Activated T-cell treated with anti-CD3 and anti-CD28 coated beads for 4 hours (primary cell): ENCODE results near the gene SOCS3.

Experiments used
- DNase-seq: peaks from one replicate; pipeline ENCODE4 v3.0.0-alpha.2; 2020

The SOCS3 gene

GRCh38 chr17:78390241-78391050, 30.6 kb upstream of the SOCS3 start:
- no peak for DNase-seq

DNA sequence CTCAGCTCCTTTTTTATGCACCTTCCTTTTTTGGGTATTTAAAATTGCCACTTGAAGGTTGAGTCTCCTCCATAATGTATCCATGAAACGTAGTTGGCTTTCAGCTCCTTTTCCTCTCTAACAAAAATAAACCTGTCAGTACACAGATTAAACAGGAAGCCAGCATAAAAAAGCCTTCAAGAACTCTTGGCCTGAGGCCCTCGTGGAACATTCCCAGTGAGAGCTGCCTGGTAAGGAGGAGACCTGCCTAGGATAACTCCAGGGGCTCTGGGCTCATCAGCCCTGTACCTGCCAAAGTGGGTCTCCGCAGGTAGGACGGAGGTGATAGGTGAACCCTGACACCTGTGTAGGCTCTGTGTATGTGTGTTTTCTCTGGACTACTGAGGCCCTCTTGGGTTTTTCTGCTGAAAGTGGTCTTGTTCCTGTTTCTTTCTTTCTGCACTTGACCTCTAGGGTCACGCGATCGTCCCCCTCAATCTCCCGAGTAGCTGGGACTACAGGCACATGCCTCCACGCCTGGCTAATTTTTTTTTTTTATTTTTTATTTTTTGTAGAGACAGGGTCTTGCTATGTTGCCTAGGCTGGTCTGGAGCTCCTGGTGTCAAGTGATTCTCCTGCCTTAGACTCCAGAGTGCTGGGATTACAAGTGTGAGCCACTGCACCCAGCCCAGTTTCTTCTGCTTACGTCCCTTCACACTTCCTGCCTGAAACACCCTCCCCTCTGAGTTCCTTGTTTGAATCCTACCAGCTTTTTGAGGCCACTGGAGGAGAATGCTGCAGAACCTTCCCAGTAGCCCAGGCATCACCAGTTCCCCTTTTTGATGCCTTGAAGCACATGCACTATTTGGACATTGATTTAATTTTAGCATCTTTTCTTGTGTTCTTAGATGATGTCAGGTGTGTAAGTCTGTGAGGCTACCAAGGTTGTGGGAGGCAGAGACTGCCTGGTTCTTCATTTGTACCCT, 28.4 kb upstream of the SOCS3 start:
- no peak for DNase-seq

- DNase-seq = no peak
Measured at GRCh38 chr17:78384479-78385175, 24.8 kb upstream of the SOCS3 start.

DNA sequence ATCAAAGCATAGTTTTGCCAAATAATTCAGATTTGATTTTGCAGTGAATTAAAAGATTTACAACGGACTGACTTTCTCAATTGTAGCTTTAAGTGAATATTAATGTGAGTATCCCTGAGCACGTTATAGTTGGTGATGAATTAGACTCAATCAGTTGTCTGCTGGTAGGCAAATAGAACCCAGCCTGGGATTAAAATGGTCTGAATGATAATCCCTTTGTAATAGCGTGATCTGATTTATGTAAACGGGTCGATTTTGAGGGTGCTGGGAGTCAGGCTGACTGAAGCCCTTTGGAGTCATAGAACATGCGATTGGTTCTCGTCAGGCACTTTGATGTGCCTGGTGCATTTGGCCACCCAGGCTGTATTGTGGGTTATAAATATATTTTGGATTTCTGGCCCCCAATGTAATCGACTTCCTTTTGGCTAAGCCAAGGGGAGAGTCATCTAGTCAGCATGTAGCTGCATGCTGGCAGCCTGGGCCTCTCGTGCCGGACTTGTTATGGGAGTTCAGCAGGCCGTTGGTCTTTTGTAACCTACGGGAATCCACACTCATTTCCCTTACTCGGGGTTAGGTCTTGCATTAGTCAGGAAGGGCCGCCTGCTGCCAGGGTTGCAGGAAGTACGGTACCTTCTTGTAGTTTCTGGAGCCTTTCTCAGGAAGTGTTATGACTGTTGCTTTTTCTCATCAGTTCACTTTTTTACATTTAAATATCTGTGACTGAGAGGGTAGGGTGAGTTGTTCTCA, 24.0 kb upstream of the SOCS3 start:
- DNase-seq = no peak

DNA sequence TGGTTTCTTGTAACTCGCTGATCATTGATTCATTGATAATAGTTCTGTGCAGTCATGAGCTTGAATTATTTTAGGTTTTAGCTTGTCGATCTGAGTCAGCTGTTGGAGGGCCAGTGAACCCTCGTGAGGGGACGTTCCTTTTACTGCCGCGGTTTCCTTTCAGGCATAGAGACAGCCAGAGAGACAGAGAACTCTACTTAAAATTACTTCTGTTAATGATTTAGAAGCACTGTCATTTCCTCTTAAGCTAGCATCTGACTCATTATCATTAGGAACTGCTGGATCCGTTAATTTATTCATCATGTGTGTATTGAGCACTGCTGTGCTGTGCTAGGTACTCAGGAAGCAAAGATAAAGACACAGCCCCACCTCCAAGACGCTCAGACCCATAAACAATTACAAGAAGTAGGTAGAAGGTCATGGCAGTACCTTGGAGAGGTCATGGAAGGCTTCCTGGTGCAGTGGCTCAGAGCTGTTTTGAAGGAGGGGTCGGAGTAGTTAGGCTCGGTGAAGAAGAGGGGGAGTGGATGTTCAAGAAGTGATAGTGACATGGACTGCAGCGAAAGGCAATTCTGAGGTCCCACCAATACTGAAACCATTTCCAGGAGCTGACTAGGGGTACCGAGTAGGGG, 21.8 kb upstream of the SOCS3 start:
- peak; percentile 44 for DNase-seq

- DNase-seq = no peak
Measured at GRCh38 chr17:78380370-78380769, 20.5 kb upstream of the SOCS3 start.

- no peak for DNase-seq
Measured at GRCh38 chr17:78379131-78379491, 19.2 kb upstream of the SOCS3 start.

- DNase-seq = peak; percentile 73
Measured at GRCh38 chr17:78378225-78379130, 18.6 kb upstream of the SOCS3 start, which contains the start of gene PGS1. Gene PGS1, plus strand, starts transcription at chr17:78378649. Its CDS starts 17 bp downstream, at chr17:78378666.

DNA sequence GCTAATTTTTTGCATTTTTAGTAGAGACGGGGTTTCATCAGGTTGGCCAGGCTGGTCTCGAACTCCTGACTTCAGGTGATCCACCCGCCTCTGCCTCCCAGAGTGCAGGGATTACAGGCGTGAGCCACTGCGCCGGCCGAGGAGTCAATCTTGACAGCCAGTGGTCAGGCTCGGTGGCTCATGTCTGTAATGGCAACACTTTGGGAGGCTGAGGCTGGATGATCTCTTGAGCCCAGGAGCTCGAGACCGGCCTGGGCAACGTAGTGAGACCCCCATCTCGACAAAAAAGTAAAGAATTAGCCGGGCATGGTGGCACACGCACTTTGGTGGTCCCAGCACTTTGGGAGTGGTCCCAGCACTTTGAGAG, 18.0 kb upstream of the SOCS3 start:
- no peak for DNase-seq

DNA sequence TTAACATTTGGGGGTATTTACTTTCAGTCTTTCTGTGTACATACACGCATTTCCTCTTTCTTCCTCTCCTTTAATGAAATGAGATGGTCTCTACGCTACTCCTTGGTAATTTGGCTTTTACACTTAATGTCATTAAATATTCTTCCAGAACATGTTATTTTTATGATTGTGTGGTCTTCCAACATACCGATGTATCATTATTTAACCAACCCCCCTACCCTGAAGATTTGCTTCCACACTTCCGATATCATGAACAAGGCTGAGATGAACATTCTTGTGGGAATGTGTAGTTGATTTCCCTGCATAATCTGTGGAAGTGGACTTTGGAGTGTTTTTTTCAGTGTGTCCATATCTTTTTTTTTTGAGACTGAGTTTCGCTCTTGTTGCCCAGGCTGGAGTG, 16.3 kb upstream of the SOCS3 start:
- DNase-seq = no peak

DNA sequence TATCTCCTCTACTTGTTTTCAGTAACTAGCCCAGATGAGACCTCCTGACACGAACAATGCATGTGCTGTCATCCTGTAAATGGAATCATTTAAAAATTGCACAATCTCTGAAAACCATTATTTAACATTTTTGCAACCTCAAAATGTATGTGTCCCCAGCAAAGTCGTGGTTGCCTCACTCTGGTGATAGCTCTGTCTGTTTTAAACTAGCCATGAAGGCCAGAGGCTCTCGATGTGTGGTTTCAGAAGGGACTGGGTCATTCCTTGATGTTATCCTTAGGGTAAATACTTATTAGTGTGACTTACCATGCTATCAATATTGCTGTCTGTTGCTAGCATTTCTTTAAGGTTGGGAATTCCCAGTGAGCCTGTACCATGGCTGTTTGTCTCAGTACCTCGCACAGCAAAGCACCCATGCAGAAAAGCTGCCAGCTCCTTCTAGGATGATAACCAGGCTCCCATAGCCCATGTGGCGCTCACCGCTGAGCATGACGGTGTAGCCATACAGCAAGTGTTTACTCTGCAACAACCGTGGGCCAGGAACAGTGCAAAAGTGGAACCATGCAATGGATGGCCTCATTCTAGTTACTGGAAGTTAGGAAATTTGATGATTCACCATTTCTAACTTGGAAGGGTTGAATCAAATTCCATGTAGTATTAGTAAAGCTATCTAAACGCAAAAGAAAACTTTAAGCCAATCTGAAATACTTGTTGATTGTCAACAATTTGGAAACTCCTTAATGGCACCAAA, 15.7 kb upstream of the SOCS3 start:
- DNase-seq = no peak

- DNase-seq = no peak
Measured at GRCh38 chr17:78374631-78375274, 14.9 kb upstream of the SOCS3 start.

- DNase-seq = no peak
Measured at GRCh38 chr17:78374189-78374588, 14.3 kb upstream of the SOCS3 start.

- DNase-seq = no peak
Measured at GRCh38 chr17:78372841-78373240, 13.0 kb upstream of the SOCS3 start.

GRCh38 chr17:78371056-78371455, 11.2 kb upstream of the SOCS3 start:
- no peak for DNase-seq

DNA sequence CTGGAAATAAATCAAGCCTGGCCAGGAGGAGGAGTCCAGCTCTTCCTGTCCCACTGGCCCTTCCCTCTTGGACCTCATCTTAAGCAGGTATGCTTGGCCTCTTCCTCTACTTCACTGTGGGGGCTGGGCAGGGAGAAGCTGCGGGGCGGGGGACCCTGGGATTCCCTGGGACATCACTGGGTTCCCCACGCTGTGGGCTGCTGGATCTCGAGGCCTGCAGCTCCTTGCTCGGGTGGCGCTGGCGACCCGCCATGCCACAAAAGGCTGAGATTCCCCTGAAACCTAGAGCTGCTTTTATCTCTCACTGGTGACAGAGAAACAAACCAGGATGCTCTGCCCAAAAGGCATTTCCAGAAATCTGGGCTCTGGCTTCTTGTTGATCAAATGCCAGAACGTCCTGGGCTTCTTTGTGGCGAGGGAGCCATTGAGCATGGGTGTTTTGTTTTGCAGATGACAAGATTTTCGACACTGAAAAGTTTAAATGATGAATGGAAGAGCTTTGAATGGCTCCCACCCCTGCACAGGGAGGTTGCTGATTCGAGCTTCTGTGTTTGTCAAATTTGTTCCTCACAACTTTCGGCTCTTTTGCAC, 10.0 kb upstream of the SOCS3 start:
- DNase-seq = no peak

- no peak for DNase-seq
Measured at GRCh38 chr17:78368854-78369495, 9.1 kb upstream of the SOCS3 start.

- no peak for DNase-seq
Measured at GRCh38 chr17:78368348-78368747, 8.5 kb upstream of the SOCS3 start.

DNA sequence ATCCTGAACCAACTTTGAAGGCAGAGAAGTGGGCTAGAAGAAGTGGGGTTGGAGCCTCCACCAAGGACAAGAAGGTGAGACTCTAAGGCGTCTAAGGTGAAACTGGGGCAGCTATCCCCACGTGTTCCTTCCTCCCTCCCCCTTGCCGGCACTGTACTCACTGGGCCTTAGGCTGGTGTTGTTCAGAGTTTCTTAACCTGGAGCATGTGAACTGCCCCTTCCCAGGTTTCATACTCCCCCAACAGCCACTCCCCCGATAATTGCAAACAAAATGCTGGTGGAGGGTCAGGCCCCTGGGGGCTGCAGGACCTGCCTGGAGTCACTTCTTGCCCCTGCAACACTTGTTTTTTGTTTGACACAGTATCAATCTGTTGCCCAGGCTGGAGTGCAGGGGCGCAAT, 7.3 kb upstream of the SOCS3 start:
- DNase-seq = no peak
